PFSK-1 (cell line): Measurements from ENCODE around the gene BNIP5.

ENCODE experiments used
- FOXP2 ChIP-seq: optimal IDR thresholded peaks from 2 replicates; pipeline ENCODE3; 2011; ENCODE audit warnings: borderline replicate concordance, control low read depth, inconsistent platforms; ENCODE audit not compliant: insufficient read depth; ENCODE audit errors: extremely low read length, extremely low read depth
- POLR2AphosphoS5 ChIP-seq: IDR thresholded peaks from 2 replicates; pipeline ENCODE4 v1.6.1; 2012; ENCODE audit warnings: low read depth, mild to moderate bottlenecking, control low read depth, low read length, moderate library complexity
- SIN3A ChIP-seq: IDR thresholded peaks from 2 replicates; pipeline ENCODE4 v1.6.1; 2012; ENCODE audit warnings: mild to moderate bottlenecking, low read length, moderate library complexity, borderline replicate concordance; ENCODE audit not compliant: insufficient read depth
- TAF1 ChIP-seq: IDR thresholded peaks from 2 replicates; pipeline ENCODE4 v1.6.1; 2012; ENCODE audit warnings: low read length, control low read depth, borderline replicate concordance; ENCODE audit not compliant: insufficient read depth
- TF ChIP-seq, protein P1 (sequence below), 2 experiments: IDR thresholded peaks; 2 replicates each; pipeline versions ENCODE4 v1.6.1 to v1.8.0; 2011 to 2012; ENCODE audit warnings: low read depth in 2 of 2, low read length in 2 of 2, control low read depth in 1 of 2, inconsistent platforms in 1 of 2, mild to moderate bottlenecking in 1 of 2, moderate library complexity in 1 of 2; ENCODE audit not compliant: insufficient read depth in 1 of 2

DNA sequence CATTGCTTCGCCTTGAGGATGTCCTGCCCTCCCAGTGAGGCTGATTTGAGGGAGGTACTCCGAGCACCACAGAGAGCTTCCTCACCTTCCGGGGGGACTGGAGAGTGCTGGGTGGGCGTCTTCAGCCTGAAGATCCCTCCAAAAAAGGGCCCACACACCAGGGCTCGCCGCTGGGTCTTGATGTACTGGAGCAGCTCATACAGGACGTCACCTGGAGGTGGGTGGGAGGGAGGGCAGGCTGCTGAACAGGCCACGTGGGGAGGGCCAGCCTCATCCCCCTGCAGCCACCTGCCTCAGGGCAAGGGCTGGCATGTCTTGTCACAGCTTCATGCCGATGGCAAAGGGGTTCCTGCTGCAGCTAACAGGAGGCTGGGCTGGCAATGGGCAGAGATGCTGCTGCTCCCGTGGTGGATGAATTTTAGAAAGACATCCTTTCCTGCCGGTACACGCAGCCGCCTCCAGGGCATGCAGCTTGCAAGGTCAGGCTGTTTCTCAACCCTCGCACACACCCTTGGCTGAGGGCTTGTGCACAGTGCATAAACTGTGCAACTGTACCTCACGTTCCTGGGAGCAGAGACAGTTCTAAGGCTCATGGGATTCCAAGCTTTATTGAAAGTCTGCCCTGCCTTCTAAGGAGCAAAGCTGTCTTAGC lies 36.8 kb upstream of the BNIP5 start:
- TF ChIP-seq TAF1 (no peak), POLR2AphosphoS5 (no peak), SIN3A (no peak), FOXP2 (no peak)
- TF ChIP-seq, protein P1, sequence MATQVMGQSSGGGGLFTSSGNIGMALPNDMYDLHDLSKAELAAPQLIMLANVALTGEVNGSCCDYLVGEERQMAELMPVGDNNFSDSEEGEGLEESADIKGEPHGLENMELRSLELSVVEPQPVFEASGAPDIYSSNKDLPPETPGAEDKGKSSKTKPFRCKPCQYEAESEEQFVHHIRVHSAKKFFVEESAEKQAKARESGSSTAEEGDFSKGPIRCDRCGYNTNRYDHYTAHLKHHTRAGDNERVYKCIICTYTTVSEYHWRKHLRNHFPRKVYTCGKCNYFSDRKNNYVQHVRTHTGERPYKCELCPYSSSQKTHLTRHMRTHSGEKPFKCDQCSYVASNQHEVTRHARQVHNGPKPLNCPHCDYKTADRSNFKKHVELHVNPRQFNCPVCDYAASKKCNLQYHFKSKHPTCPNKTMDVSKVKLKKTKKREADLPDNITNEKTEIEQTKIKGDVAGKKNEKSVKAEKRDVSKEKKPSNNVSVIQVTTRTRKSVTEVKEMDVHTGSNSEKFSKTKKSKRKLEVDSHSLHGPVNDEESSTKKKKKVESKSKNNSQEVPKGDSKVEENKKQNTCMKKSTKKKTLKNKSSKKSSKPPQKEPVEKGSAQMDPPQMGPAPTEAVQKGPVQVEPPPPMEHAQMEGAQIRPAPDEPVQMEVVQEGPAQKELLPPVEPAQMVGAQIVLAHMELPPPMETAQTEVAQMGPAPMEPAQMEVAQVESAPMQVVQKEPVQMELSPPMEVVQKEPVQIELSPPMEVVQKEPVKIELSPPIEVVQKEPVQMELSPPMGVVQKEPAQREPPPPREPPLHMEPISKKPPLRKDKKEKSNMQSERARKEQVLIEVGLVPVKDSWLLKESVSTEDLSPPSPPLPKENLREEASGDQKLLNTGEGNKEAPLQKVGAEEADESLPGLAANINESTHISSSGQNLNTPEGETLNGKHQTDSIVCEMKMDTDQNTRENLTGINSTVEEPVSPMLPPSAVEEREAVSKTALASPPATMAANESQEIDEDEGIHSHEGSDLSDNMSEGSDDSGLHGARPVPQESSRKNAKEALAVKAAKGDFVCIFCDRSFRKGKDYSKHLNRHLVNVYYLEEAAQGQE (IDR thresholded peaks at IDR 0.05; ENCODE audit: insufficient read depth in 1 of 2, low read depth in 2 of 2, low read length in 2 of 2) = no peak
